ENCODE results near the gene SPRR4. TPM values are rescaled to one million over a fixed set of nuclear protein-coding genes. Genes with fewer than 3 reads are reported as not detected.
"Not testable (repeated sequence)": the region's sequence is repeated elsewhere in the genome, so short reads cannot be mapped to it uniquely, and the experiment has no call there.

SPRR4 gene
- total RNA-seq, 2 donors from 2014 or later, result not detected

DNA sequence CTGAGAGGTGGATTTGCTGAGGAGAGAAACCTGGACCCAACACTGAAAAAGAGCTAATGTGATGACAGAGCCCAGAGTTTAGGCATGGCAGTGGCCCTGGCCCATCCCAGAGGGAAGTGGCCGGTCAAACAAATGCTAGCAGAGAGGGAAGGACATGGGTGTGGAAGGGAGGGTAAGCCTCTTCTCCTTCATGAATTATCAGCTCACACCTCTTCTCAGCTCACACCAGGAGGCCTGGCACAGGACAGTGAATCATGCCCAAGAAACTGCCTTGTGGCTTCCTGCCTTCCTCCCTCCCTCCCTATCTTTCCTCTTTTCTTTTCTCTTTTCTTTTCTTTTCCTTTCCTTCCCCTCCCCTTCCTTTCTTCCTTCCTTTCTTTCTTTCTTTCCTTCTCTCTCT is 29.8 kb downstream of the SPRR4 start:
- Histone ChIP-seq H3K9me3 (peaks cover 4% of the 10 kb centered on the region), H3K36me3 (no peaks in the 10 kb centered on the region), H3K27me3 (replicated peaks; ENCODE audit: insufficient read depth) (no peaks in the 10 kb centered on the region), H3K27ac (no peak overlapping the region), H3K4me3 (no peak overlapping the region), H3K4me1 (ENCODE audit: control insufficient read depth in 1 of 2, low read depth in 2 of 2) (no peaks in the 10 kb centered on the region)
- no peak for DNase-seq (ENCODE audit: low spot score)
- no peak for ATAC-seq (ENCODE audit: insufficient number of reproducible peaks, low FRiP score, low read depth)
- TF ChIP-seq CTCF (IDR thresholded peaks at IDR 0.05), result no peak

GRCh38 chr1:153001382-153001781 is 30.9 kb downstream of the SPRR4 start, which contains the start of gene SPRR3:
Gene SPRR3 (plus strand): TSS chr1:153001749. CDS start chr1:153003021, 1,272 bp downstream.
- Histone ChIP-seq H3K4me1 (ENCODE audit: control insufficient read depth in 1 of 2, low read depth in 2 of 2) (no peaks in the 10 kb centered on the region), H3K4me3 (no peak within 1 kb of the TSS), H3K27me3 (replicated peaks; ENCODE audit: insufficient read depth) (no peaks in the 10 kb centered on the region), H3K9me3 (no peaks in the 10 kb centered on the region), H3K27ac (no peak within 1 kb of the TSS), H3K36me3 (no peaks in the 10 kb centered on the region)
- ATAC-seq (ENCODE audit: insufficient number of reproducible peaks, low FRiP score, low read depth) (no peak), DNase-seq (ENCODE audit: low spot score) (no peak)
- TF ChIP-seq CTCF (IDR thresholded peaks at IDR 0.05), result no peak

GRCh38 chr1:153011235-153011758 is 40.8 kb downstream of the SPRR4 start:
- H3K4me1 ChIP-seq (ENCODE audit: control insufficient read depth in 1 of 2, low read depth in 2 of 2); H3K36me3 ChIP-seq; H3K4me3 ChIP-seq; H3K9me3 ChIP-seq; H3K27me3 ChIP-seq (replicated peaks; ENCODE audit: insufficient read depth); ATAC-seq (ENCODE audit: insufficient number of reproducible peaks, low FRiP score, low read depth); H3K27ac ChIP-seq; DNase-seq (ENCODE audit: low spot score): not testable (repeated sequence)

DNA sequence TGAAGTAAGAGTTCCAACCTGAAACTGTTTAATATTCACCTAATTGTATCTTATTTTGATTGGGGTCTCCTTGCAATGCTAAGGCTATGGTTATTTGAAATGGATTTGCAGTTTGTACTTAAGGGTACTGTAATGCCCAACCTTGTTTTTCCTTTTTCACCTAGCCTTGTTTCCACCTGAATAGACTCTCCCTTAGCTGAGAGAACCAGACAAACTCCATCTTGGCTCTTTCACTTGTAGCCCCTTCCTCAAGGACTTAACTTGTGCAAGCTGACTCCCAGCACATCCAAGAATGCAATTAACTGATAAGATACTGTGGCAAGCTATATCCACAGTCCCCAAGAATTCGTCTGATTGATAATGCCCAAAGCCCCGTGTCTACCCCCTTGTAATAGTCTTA is 51.4 kb downstream of the SPRR4 start:
- not testable (repeated sequence) for DNase-seq (ENCODE audit: low spot score); H3K27me3 ChIP-seq (replicated peaks; ENCODE audit: insufficient read depth); H3K9me3 ChIP-seq; H3K27ac ChIP-seq; ATAC-seq (ENCODE audit: insufficient number of reproducible peaks, low FRiP score, low read depth); H3K36me3 ChIP-seq; H3K4me1 ChIP-seq (ENCODE audit: control insufficient read depth in 1 of 2, low read depth in 2 of 2); H3K4me3 ChIP-seq

Other genes with a start within 250 kb of the SPRR4 start
- under 1 TPM in 1 of 2 donors, not detected in 1; 0.14 TPM for gene KPRP, start 212.6 kb upstream of the SPRR4 start, total RNA-seq
- gene LCE1F, start 195.5 kb upstream of the SPRR4 start, total RNA-seq, result not detected
- not detected for gene LCE1E, start 184.4 kb upstream of the SPRR4 start, total RNA-seq
- gene LCE1D, start 173.9 kb upstream of the SPRR4 start, total RNA-seq, result not detected
- gene LCE1C, start 164.0 kb upstream of the SPRR4 start, total RNA-seq, result 1 to 10 TPM in 1 of 2 donors, not detected in 1; 2.8 TPM
- not detected for gene LCE1B, start 158.7 kb upstream of the SPRR4 start, total RNA-seq
- gene LCE1A, start 143.2 kb upstream of the SPRR4 start, total RNA-seq, result not detected
- gene LCE6A, start 127.8 kb upstream of the SPRR4 start, total RNA-seq, result not detected
- not detected for gene LCE7A, start 110.7 kb upstream of the SPRR4 start, total RNA-seq
- not detected for gene SMCP, start 92.3 kb upstream of the SPRR4 start, total RNA-seq
- gene IVL, start 62.1 kb upstream of the SPRR4 start, total RNA-seq, result under 1 TPM in 1 of 2 donors, not detected in 1; 0.27 TPM
- gene SPRR5, start 23.4 kb upstream of the SPRR4 start, total RNA-seq, result not detected
- not detected for gene SPRR1A, start 13.4 kb downstream of the SPRR4 start, total RNA-seq
- not detected for gene SPRR3, start 31.1 kb downstream of the SPRR4 start, total RNA-seq
- not detected for gene SPRR1B, start 60.6 kb downstream of the SPRR4 start, total RNA-seq
- gene SPRR2D, start 70.5 kb downstream of the SPRR4 start, total RNA-seq, result not detected
- not detected for gene SPRR2A, start 86.9 kb downstream of the SPRR4 start, total RNA-seq
- gene SPRR2B, start 101.0 kb downstream of the SPRR4 start, total RNA-seq, result not detected
- not detected for gene SPRR2E, start 123.9 kb downstream of the SPRR4 start, total RNA-seq
- gene SPRR2F, start 142.9 kb downstream of the SPRR4 start, total RNA-seq, result not detected
- gene SPRR2G, start 180.2 kb downstream of the SPRR4 start, total RNA-seq, result not detected
- not detected for gene LELP1, start 232.8 kb downstream of the SPRR4 start, total RNA-seq
- not detected for gene PRR9, start 246.9 kb downstream of the SPRR4 start, total RNA-seq

Data from thoracic aorta (tissue), 2 donors.